ENCODE data around the gene KLHDC4.
"Not testable (repeated sequence)": the region's sequence is repeated elsewhere in the genome, so short reads cannot be mapped to it uniquely, and the experiment has no call there.

KLHDC4 gene

DNA sequence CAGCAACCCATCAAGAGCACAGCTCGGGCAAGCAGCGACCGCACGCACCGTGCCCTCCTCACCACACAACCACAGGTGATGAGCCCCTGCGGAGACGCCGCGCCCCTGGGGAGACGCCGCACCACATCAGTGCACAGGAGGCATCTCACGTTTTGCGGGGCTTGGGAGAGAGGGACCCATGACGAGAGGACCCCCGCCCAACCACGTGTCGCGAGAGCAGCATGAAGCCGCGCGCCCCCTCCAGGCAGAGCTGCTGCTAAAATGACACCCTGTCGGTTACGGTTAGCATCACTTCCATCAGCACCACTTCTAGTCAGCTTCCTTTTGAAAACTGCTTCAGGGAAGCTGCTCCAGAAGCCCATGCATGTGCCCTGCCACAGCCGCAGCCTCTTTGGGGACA is 45.3 kb downstream of the KLHDC4 start:
- DNase-seq (ENCODE audit: low spot score): no peak

GRCh38 chr16:87718831-87719230 is 47.0 kb downstream of the KLHDC4 start:
- DNase-seq (ENCODE audit: low spot score): not testable (repeated sequence)

DNA sequence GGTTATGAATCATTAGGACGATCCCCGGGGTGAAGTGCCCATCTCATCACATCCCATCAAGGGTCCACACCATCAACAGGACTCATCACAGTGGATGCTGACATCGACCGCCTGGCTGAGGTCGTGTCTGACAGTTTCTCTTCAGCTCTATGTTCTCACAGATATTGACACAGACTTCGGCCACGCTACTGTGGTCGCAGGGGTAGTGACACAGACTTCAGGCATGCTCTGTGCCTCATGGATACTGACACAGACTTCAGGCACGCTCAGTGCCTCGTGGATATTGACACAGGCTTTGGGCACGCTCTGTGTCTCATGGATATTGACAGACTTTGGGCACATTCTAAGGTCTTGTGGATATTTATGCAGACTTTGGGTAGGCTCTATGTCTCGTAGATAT is 50.1 kb downstream of the KLHDC4 start:
- DNase-seq (ENCODE audit: low spot score): no peak

DNA sequence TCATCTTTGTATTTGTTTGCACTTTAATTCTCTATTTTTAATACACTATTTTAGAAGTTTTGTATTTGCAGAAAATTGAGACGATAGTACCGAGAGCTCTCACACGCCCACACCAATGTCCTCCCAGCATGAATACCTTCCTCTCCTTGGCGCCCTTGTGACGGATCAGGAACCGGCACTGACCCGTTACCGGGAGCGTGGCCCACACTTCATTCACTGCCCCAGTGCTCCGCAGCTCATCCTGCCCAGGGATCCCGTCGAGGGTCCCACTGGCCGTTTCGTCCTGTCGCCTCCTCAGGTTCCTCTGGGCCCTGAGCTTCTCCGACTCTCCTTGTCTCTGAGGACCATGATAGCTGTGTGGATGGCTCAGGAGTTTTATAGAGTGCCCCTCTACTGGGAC is 50.6 kb downstream of the KLHDC4 start:
- no peak for DNase-seq (ENCODE audit: low spot score)

- DNase-seq (ENCODE audit: low spot score): no peak
Observed at GRCh38 chr16:87713451-87714229, 52.1 kb downstream of the KLHDC4 start.

DNA sequence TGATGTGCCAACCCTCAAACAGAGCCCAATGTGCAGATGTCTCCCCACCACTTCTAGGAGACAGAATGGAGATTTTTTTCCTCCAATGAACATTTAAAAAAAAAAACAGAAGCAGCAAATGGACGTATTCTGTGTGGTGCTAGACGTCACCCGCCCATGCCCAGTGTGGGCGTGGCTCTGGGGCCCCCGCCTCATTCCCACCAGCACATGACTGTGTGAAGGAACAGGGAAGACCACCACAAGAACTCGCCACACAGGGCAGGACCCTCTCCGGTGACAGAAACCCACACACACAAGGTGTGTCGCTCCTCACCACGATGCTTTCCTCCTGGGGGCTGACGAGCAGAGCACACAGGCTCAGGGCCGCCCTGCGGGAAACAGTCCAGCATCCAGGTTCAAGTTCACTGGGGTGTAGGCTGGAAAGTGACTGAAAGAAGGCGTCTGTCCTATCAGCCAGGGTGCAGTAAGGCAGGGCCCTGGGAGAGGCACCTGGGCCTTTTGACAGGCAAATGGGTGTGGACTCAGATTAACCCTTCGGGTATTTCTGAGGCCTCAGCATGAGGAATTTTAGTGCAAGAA is 53.5 kb downstream of the KLHDC4 start:
- no peak for DNase-seq (ENCODE audit: low spot score)

DNA sequence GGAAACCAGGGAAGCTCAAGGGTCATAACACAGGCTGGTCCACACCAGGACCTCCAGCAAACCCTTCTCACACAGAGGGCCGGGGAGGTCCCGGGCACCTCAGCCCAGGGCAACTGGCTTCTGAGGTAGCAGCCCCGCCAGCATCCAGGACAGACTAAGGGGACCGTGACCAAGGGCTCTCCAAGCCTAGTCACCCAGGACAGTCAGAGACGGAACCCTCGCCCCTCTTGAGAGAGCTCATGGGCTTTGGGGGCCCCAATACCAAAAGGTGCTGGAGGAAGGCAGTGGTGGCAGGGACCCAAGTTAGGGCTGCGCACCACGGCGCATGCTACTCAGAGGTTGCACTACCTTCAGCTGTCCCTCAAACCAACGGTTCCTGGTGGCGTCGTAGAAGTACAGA is 54.9 kb downstream of the KLHDC4 start:
- no peak for DNase-seq (ENCODE audit: low spot score)

- no peak for DNase-seq (ENCODE audit: low spot score)
Observed at GRCh38 chr16:87709677-87710076, 56.1 kb downstream of the KLHDC4 start.

DNA sequence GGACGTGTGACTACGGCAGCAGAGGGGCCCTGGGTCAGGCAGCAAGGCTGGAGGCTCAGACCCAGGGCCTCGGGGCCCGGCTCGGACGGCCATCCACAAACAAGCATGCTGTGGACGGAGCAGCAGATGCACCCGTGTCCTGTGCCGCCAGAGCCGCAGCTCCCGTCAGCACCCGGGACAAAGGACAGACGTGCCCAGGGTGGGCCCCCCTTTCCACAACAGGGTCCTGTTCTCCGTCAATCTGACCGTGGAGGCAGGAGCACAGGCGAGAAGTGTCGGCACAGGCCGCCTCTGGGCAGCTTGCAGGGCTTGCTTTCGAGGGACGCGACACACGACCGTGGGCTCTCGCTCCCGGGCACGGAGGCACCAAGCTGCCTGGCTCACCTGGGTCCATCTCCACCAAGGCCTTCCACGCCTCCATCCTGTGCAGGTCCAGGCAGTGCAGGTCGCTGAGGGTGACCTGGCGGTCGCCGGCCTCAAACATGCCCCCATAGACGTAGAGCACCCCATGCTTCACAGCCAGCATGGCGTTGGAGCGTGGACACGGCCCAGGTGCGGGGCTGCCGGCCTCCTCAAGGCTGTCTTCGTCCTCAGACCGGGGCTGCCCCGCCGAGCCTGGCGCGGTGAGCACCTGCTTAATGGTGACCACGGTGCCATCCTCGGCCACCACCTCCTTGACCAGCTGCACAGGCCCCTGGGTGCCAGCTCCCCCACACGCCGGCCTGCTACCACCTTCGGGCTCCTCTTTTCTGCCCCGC is 56.7 kb downstream of the KLHDC4 start:
- no peak for DNase-seq (ENCODE audit: low spot score)

- DNase-seq (ENCODE audit: low spot score): no peak
Observed at GRCh38 chr16:87707714-87708580, 57.8 kb downstream of the KLHDC4 start.

DNA sequence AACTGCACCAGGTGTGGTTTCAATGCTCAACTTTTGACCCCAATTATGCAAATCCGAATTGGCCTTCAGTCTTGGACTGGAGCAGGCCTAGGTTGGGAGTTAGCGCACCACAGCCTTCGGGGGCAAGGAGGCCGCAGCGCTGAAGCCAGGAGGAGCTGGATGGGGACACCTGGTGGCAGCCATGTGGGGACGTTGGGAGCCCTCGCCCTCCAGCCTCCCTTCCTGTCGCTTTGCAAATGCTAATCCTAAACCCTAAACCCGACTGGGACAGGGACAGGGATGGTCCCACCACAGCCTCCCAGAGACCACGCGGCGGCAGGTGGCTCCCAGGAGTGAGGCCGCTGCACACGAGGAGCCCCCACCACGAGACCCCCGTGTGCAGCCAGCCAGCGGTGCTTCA is 58.7 kb downstream of the KLHDC4 start:
- DNase-seq (ENCODE audit: low spot score): no peak

GRCh38 chr16:87706278-87707000 is 59.3 kb downstream of the KLHDC4 start:
- no peak for DNase-seq (ENCODE audit: low spot score)

DNA sequence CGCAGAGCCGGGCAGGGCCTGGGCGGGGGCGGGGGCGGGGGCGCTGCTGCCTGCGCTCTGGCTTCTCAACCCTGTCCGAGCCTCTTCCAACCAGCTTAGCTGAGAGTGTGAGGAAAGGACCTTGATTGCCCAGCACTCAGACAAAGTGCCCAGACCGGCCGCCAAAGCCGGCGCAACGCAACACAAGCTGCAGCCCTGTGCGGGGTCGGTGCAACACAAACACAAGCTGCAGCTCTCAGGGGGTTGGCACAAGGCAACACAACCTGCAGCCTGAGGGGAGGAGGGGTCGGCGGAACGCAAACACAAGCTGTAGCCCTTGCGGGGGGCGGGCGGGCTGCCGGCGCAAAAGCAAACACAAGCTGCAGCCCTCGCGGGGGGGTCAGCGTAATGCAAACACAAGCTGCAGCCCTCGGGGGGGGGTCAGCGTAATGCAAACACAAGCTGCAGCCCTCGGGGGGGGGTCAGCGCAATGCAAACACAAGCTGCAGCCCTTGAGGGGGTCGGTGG is 60.0 kb downstream of the KLHDC4 start:
- DNase-seq (ENCODE audit: low spot score): no peak

GRCh38 chr16:87704754-87705353 is 60.9 kb downstream of the KLHDC4 start:
- DNase-seq (ENCODE audit: low spot score): peak; percentile 47

DNA sequence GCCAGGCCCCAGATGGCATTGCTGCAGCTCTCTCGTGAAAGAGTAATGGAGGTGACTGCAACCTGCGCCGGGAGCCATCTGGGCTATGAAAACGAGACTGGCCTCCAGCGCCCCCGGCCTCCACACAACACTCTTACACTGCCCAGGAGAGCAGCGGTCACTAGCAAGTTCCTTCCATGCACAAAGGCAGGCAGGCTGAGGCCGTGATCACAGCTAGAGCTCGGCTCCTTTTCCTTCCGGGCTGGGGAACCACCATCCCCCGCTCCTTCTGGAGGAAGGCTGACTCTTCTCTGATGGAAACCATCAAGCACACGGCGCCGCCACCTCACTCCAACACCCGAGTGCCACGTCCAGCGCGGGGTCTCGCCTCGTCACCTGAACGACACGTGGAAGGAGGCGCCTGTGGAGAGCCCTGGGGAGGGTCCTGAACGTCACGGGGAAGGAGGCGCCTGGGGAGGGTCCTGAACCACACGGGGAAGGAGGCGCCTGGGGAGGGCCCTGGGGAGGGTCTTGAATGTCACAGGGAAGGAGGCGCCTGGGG is 61.9 kb downstream of the KLHDC4 start:
- DNase-seq (ENCODE audit: low spot score): no peak

- DNase-seq (ENCODE audit: low spot score): no peak
Observed at GRCh38 chr16:87703071-87703470, 62.7 kb downstream of the KLHDC4 start.

- DNase-seq (ENCODE audit: low spot score): no peak
Observed at GRCh38 chr16:87702325-87702811, 63.4 kb downstream of the KLHDC4 start.

DNA sequence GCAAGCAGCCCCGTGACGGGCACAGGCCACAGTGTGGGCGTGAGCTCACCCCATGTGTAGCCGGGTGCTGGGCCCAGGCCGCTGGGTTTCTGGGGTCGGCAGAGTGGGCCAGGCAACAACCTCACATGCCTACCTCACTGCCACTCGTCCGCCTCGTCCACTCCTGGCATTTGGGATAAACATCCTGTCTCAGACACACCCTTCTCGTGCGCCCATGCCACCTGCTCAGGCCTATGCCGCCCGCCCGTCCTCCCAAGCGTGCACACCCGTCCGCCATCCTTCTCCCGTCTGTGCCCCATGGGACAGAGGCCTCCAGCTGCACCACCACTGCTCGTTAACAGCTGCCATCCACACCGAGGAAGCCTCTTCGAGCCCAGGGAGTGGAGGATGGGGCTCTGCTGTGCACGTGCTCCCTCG is 64.3 kb downstream of the KLHDC4 start:
- no peak for DNase-seq (ENCODE audit: low spot score)

GRCh38 chr16:87701078-87701460 is 64.7 kb downstream of the KLHDC4 start:
- no peak for DNase-seq (ENCODE audit: low spot score)

DNA sequence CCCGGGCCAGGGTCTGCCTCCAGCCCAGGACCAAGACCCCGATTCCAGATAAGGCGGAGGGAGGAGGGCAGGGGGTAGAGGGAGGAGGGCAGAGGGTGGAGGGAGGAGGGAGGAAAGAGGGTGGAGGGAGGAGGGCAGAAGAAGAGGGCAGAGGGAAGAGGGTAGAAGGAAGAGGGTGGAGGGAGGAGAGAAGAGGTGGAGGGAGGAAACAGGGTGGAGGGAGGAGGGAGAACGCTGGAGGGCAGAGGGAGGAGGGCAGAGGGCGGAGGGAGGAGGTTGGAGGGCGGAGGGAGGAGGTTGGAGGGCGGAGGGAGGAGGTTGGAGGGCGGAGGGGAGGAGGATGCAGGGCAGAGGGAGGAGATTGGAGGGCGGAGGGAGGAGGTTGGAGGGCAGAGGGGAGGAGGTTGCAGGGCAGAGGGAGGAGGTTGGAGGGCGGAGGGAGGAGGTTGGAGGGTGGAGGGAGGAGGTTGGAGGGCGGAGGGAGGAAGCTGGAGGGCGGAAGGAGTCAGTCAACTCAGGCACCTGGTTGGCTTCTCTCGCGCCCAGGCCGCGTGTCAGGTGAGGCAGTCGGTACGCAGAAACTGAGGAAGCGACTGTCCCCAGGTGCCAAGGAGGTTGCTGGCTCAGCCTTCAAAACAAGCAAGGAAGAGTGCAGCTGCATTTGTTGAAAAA is 65.2 kb downstream of the KLHDC4 start:
- DNase-seq (ENCODE audit: low spot score): no peak
